CD4-positive, CD25-positive, alpha-beta regulatory T cell (primary cell): ENCODE results near the gene ABCD1. TPM values are rescaled to one million over a fixed set of nuclear protein-coding genes. Genes with fewer than 3 reads are reported as not detected.
"Not testable (repeated sequence)": the region's sequence is repeated elsewhere in the genome, so short reads cannot be mapped to it uniquely, and the experiment has no call there.

Experiments used
- ATAC-seq, 2 donors: fragments of 150-1000 bp; cut with Tn5 transposase; one replicate each; pipeline ENCODE4 v1.10.0; 2021; ENCODE audit warnings: low read depth in 2 of 2, moderate number of reproducible peaks in 2 of 2, moderate library complexity in 1 of 2
- DNase-seq, 3 donors: peaks; one replicate each; pipeline versions ENCODE4 v3.0.0 to v3.0.0-alpha.2; 2012 to 2022; ENCODE audit warnings: mixed read lengths in 1 of 3
- H3K27ac ChIP-seq: one replicate; pipeline ENCODE4 v1.7.0; 2013; ENCODE audit warnings: mild to moderate bottlenecking, low read length; ENCODE audit not compliant: insufficient read depth, poor library complexity, severe bottlenecking
- H3K27me3 ChIP-seq: one replicate; pipeline ENCODE4 v1.7.0; 2013; ENCODE audit warnings: low read length; ENCODE audit not compliant: control insufficient read depth, insufficient read depth
- H3K36me3 ChIP-seq: one replicate; pipeline ENCODE4 v1.7.0; 2013; ENCODE audit warnings: mild to moderate bottlenecking, low read length, moderate library complexity; ENCODE audit not compliant: control insufficient read depth, insufficient read depth
- H3K4me1 ChIP-seq: 2 replicates; pipeline ENCODE4 v1.7.0; 2013; ENCODE audit warnings: mild to moderate bottlenecking, low read length; ENCODE audit not compliant: insufficient read depth, control insufficient read depth, poor library complexity, severe bottlenecking
- H3K4me3 ChIP-seq: one replicate; pipeline ENCODE4 v1.7.0; 2013; ENCODE audit warnings: low read depth, mild to moderate bottlenecking, low read length, moderate library complexity
- H3K9me3 ChIP-seq, 2 experiments: 1 replicate in 1 of 2; 2 replicates in 1 of 2; pipeline ENCODE4 v1.7.0; 2013; ENCODE audit warnings: low read length in 2 of 2, mild to moderate bottlenecking in 1 of 2, moderate library complexity in 1 of 2; ENCODE audit not compliant: control insufficient read depth in 2 of 2
- H3K27ac Mint-ChIP-seq, 3 donors: one replicate each; pipeline ENCODE4 v1.8.0; 2020 to 2022; ENCODE audit warnings: mild to moderate bottlenecking in 3 of 3, mixed read lengths in 3 of 3, moderate library complexity in 2 of 3
- H3K27me3 Mint-ChIP-seq: one replicate; pipeline ENCODE4 v1.8.0; 2022; ENCODE audit warnings: mild to moderate bottlenecking, mixed read lengths
- H3K36me3 Mint-ChIP-seq: one replicate; pipeline ENCODE4 v1.8.0; 2020; ENCODE audit warnings: mixed read lengths
- H3K4me1 Mint-ChIP-seq, 4 donors: one replicate each; pipeline ENCODE4 v1.8.0; 2020 to 2022; ENCODE audit warnings: mixed read lengths in 4 of 4, mild to moderate bottlenecking in 1 of 4
- H3K4me3 Mint-ChIP-seq, 4 donors: one replicate each; pipeline ENCODE4 v1.8.0; 2020 to 2022; ENCODE audit warnings: mild to moderate bottlenecking in 4 of 4, mixed read lengths in 4 of 4, moderate library complexity in 3 of 4
- H3K9me3 Mint-ChIP-seq, 7 donors: one replicate each; pipeline ENCODE4 v1.8.0; 2020 to 2022; ENCODE audit warnings: mixed read lengths in 7 of 7, mild to moderate bottlenecking in 3 of 7, moderate library complexity in 2 of 7
- polyA plus RNA-seq, 4 donors: library from polyadenylated mRNA; unstranded; fragments of 300-500 nt; fragmentation: Illumina TruSeq; gene quantifications; one replicate each; pipeline ENCODE4 v1.2.3, GENCODE V29; 2021
- total RNA-seq: library from RNA; stranded (reverse); gene quantifications from one replicate; pipeline ENCODE4 v1.2.3, GENCODE V29; 2022

Gene ABCD1
- total and polyA plus RNA-seq, 5 donors from 2014 or later: 1.1 to 7.5 (median 1.7) TPM

DNA sequence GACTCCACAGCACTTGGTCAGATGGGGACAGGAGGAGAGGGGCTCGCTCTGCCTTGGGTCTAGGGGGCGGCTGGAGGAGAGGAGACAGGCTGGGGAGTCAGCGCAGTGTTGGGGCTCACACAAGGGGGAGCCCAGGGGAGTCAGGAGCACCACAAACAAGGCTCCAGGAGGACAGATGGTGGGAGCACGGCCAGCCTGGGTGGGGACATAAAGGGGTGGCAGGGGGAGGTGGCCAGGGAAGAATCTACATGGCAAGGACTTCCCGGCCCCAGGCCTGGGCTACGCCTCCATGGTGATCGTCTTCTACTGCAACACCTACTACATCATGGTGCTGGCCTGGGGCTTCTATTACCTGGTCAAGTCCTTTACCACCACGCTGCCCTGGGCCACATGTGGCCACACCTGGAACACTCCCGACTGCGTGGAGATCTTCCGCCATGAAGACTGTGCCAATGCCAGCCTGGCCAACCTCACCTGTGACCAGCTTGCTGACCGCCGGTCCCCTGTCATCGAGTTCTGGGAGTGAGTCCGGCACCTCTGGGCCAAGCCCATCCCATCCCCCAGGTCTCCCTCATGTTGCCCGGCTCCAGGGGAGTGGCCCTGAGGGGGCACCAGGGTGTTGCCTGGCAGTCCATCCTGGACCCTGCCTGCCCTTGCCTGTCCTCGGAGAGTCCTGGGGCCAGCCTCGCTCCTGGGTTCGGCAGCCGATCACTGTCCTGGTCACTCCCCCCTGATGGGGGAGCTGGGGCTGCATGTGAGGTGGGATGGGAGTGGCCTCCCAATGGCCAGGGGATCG is 33.4 kb upstream of the ABCD1 start:
- H3K4me3 ChIP-seq, H3K27me3 ChIP-seq, H3K9me3 ChIP-seq, H3K9me3 Mint-ChIP-seq, DNase-seq, H3K4me1 ChIP-seq, H3K27ac Mint-ChIP-seq, H3K36me3 ChIP-seq, H3K27ac ChIP-seq, H3K36me3 Mint-ChIP-seq, H3K4me1 Mint-ChIP-seq, ATAC-seq: not testable (repeated sequence)
- H3K4me3 Mint-ChIP-seq: peak overlapping the region in 1 of 4 donors; percentile 65
- peaks cover 13% of the 10 kb centered on the region for H3K27me3 Mint-ChIP-seq

DNA sequence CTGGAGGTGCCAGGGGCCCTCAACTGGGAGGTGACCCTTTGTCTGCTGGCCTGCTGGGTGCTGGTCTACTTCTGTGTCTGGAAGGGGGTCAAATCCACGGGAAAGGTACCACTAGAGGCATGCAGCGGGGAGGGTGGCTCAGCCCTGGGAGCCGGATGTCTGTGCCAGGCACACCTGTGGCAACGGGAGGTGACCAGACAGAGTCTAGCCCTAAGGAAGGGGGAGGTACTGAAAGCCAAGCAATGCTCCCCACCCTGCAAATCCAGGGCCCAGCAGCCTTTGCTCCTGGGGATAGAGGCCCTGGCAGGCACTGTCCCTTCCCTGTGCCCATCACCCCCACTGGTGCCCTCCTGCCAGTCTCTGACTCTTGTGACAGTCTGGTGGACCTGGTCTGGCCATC is 32.7 kb upstream of the ABCD1 start:
- H3K27me3 Mint-ChIP-seq: peaks cover 8% of the 10 kb centered on the region
- no peaks in the 10 kb centered on the region for H3K9me3 Mint-ChIP-seq
- Histone ChIP-seq H3K36me3 (no peaks in the 10 kb centered on the region), H3K4me3 (no peak overlapping the region), H3K27me3 (no peaks in the 10 kb centered on the region), H3K27ac (no peak overlapping the region), H3K4me1 (peaks cover 4% of the 10 kb centered on the region), H3K9me3 (no peaks in the 10 kb centered on the region)
- ATAC-seq (no peak), DNase-seq (no peak)
- H3K27ac Mint-ChIP-seq: no peak overlapping the region
- no peak overlapping the region for H3K4me3 Mint-ChIP-seq
- no peaks in the 10 kb centered on the region for H3K36me3 Mint-ChIP-seq
- peaks cover 0 to 2% (median 0%) of the 10 kb centered on the region in 4 donors for H3K4me1 Mint-ChIP-seq

DNA sequence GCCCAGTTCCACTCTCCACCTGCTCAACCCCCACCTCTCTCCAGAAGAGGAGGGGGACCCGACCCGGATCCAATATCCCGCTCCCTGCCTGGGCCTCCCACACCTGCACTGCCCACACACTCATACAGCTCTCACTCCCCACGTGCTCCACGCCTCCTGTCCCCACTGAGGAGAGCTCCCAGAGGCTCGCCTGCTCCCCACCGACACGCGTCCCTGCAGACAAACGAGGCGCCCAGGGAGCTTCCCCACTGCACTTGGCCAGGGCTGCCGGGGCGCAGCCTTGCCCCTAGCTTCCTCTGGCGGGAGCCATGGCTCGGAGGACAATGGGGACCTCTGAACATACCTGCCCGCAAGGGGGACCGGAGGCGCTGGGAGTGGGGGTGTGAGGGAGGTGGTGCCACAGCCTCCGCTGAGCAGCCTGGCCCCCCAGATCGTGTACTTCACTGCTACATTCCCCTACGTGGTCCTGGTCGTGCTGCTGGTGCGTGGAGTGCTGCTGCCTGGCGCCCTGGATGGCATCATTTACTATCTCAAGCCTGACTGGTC is 32.0 kb upstream of the ABCD1 start:
- no peak overlapping the region for H3K4me3 ChIP-seq
- DNase-seq: no peak
- H3K9me3 Mint-ChIP-seq: no peaks in the 10 kb centered on the region
- H3K9me3 ChIP-seq: no peaks in the 10 kb centered on the region
- H3K27me3 ChIP-seq: no peaks in the 10 kb centered on the region
- peaks cover 0 to 2% (median 0%) of the 10 kb centered on the region in 4 donors for H3K4me1 Mint-ChIP-seq
- H3K4me1 ChIP-seq: no peaks in the 10 kb centered on the region
- no peak overlapping the region for H3K4me3 Mint-ChIP-seq
- H3K36me3 Mint-ChIP-seq: peaks cover 5% of the 10 kb centered on the region
- H3K36me3 ChIP-seq: no peaks in the 10 kb centered on the region
- no peak for ATAC-seq
- peaks cover 8% of the 10 kb centered on the region for H3K27me3 Mint-ChIP-seq
- H3K27ac Mint-ChIP-seq: no peak overlapping the region
- H3K27ac ChIP-seq: no peak overlapping the region

DNA sequence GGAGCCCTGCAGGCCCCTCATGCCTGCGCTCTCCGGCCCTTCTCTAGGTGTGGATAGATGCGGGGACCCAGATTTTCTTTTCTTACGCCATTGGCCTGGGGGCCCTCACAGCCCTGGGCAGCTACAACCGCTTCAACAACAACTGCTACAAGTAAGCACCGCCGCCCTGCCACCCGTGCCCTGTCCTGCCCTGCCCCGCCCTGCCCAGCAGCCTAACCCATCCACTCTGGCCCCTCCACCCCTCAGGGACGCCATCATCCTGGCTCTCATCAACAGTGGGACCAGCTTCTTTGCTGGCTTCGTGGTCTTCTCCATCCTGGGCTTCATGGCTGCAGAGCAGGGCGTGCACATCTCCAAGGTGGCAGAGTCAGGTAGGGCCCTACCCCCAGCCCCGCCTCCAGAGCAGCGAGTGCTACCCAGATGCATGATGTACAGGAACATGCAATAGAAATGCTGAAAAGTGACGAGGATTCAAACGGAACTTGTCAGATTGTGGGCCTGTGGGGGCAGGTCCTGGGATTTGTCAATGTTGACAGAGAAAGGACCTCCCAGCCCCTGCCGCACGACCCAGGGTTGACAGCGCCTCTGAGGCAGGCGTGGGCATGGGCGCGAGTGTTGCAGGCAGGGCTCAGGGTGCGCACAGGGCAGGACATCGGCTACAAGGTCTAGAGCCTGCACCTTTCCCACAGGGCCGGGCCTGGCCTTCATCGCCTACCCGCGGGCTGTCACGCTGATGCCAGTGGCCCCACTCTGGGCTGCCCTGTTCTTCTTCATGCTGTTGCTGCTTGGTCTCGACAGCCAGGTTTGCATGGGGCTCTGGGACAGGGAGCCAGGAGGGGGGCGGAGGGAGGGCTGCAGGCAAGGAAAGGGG is 31.2 kb upstream of the ABCD1 start:
- no peaks in the 10 kb centered on the region for H3K9me3 Mint-ChIP-seq
- no peak for DNase-seq
- peaks cover 9% of the 10 kb centered on the region for H3K36me3 Mint-ChIP-seq
- H3K27ac ChIP-seq: no peak overlapping the region
- peaks cover 8% of the 10 kb centered on the region for H3K27me3 Mint-ChIP-seq
- H3K9me3 ChIP-seq: no peaks in the 10 kb centered on the region
- peaks cover 0 to 2% (median 0%) of the 10 kb centered on the region in 4 donors for H3K4me1 Mint-ChIP-seq
- no peaks in the 10 kb centered on the region for H3K4me1 ChIP-seq
- H3K4me3 Mint-ChIP-seq: no peak overlapping the region
- no peaks in the 10 kb centered on the region for H3K36me3 ChIP-seq
- no peaks in the 10 kb centered on the region for H3K27me3 ChIP-seq
- H3K4me3 ChIP-seq: no peak overlapping the region
- H3K27ac Mint-ChIP-seq: no peak overlapping the region
- no peak for ATAC-seq

DNA sequence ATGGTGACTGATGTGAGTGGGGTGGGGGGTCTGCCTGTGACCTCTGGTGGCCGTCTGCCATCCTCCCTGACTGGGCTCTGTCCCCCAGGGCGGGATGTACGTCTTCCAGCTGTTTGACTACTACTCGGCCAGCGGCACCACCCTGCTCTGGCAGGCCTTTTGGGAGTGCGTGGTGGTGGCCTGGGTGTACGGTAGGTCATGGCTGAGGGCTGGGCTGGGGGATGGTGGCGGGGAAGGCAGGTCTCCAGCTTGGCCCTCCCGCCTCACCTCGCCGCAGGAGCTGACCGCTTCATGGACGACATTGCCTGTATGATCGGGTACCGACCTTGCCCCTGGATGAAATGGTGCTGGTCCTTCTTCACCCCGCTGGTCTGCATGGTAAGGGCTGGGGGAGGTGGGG is 30.4 kb upstream of the ABCD1 start:
- not testable (repeated sequence) for ATAC-seq, H3K9me3 Mint-ChIP-seq, H3K4me1 Mint-ChIP-seq, H3K4me3 Mint-ChIP-seq, H3K27ac ChIP-seq, H3K4me1 ChIP-seq, H3K27me3 Mint-ChIP-seq, H3K27ac Mint-ChIP-seq, H3K9me3 ChIP-seq, H3K36me3 ChIP-seq, H3K27me3 ChIP-seq, H3K4me3 ChIP-seq, DNase-seq, H3K36me3 Mint-ChIP-seq

DNA sequence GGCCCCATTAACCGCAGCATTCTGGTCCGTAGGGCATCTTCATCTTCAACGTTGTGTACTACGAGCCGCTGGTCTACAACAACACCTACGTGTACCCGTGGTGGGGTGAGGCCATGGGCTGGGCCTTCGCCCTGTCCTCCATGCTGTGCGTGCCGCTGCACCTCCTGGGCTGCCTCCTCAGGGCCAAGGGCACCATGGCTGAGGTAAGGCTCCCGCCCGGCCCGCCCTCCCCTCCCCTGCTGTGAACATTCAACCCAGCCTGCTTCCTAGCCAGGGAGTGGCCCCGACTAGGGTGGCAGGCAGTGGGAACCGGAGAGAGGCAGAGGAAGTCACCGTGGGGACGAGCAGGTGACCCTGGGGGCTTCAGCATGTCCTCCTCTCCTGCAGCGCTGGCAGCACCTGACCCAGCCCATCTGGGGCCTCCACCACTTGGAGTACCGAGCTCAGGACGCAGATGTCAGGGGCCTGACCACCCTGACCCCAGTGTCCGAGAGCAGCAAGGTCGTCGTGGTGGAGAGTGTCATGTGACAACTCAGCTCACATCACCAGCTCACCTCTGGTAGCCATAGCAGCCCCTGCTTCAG is 29.9 kb upstream of the ABCD1 start:
- no peaks in the 10 kb centered on the region for H3K9me3 Mint-ChIP-seq
- H3K27ac Mint-ChIP-seq: no peak overlapping the region
- H3K4me3 ChIP-seq: no peak overlapping the region
- DNase-seq (no peak), ATAC-seq (no peak)
- H3K4me1 ChIP-seq: no peaks in the 10 kb centered on the region
- no peak overlapping the region for H3K27ac ChIP-seq
- peaks cover 9% of the 10 kb centered on the region for H3K36me3 Mint-ChIP-seq
- no peak overlapping the region for H3K4me3 Mint-ChIP-seq
- peaks cover 7% of the 10 kb centered on the region for H3K27me3 Mint-ChIP-seq
- H3K27me3 ChIP-seq: no peaks in the 10 kb centered on the region
- peaks cover 2% of the 10 kb centered on the region for H3K36me3 ChIP-seq
- H3K9me3 ChIP-seq: no peaks in the 10 kb centered on the region
- peaks cover 0 to 2% (median under 1%) of the 10 kb centered on the region in 4 donors for H3K4me1 Mint-ChIP-seq

DNA sequence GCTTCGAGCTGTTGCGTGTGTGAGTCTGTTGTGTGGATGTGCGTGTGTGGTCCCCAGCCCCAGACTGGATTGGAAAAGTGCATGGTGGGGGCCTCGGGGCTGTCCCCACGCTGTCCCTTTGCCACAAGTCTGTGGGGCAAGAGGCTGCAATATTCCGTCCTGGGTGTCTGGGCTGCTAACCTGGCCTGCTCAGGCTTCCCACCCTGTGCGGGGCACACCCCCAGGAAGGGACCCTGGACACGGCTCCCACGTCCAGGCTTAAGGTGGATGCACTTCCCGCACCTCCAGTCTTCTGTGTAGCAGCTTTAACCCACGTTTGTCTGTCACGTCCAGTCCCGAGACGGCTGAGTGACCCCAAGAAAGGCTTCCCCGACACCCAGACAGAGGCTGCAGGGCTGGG is 28.6 kb upstream of the ABCD1 start:
- H3K27ac ChIP-seq: no peak overlapping the region
- peaks cover 0 to 2% (median under 1%) of the 10 kb centered on the region in 4 donors for H3K4me1 Mint-ChIP-seq
- peak overlapping the region in 1 of 3 donors; percentile 20 for H3K27ac Mint-ChIP-seq
- H3K9me3 Mint-ChIP-seq: no peaks in the 10 kb centered on the region
- ATAC-seq (no peak), DNase-seq (no peak)
- H3K27me3 ChIP-seq: no peaks in the 10 kb centered on the region
- peaks cover 9% of the 10 kb centered on the region for H3K36me3 Mint-ChIP-seq
- no peak overlapping the region for H3K4me3 ChIP-seq
- peaks cover 6% of the 10 kb centered on the region for H3K36me3 ChIP-seq
- H3K4me3 Mint-ChIP-seq: no peak overlapping the region
- no peaks in the 10 kb centered on the region for H3K4me1 ChIP-seq
- H3K27me3 Mint-ChIP-seq: peaks cover 2% of the 10 kb centered on the region
- H3K9me3 ChIP-seq: no peaks in the 10 kb centered on the region
